Activated T-cell treated with anti-CD3 and anti-CD28 coated beads for 24 hours (primary cell): ENCODE data around the gene MORN1.

ENCODE experiments used
- DNase-seq: peaks from one replicate; pipeline ENCODE4 v3.0.0-alpha.2; 2020; ENCODE audit warnings: low read depth

MORN1 gene

DNA sequence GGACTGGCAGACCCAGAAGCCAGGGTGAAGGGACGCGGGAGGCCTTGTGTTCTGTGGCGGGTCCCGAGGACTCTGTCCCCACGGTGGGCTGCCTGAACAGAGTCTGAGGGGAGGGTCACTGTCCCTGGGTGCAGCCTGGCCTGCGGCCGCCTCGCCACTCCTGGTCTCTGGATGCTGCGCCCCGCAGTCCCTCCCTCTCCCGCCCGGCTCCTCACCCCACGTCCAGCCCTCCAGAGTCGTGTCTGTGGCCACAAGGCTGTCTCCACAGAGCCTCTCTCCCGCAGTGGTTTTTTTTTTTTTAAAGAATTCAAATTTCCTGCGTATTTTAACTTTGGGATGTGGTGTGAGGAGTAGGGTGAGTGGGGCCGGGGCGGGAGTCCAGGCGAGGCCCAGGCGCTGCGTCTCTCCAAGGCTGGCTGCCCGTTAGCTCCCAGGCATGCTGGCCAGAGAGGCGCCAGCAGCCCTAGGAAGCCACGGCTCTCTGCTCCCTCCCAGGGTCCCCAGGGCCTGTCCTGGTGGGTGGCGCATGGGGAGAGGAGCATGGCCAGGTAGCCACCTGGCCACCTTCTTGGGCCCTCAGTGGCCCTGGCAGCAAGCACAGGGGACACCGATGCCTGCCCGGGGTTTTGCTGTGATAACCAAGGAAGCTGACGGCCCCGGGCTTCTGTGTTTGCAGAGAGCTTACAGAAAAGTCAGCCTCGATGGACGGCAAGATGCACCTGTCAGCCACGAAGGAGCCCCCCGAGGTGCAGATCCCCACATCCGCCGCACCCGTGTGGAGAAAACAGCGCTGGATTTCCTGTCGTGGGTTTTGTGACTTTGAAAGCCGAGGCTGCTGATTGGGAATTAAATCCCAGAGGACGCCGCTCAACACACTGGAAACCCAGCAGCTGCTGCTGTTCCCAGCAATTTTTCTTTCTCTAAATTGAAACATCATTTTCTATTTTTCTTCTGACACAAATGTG is 72.8 kb downstream of the MORN1 start:
- no peak for DNase-seq

- DNase-seq, result no peak
These were observed 73.9 kb downstream of the MORN1 start for GRCh38 chr1:2317230-2318065.

DNA sequence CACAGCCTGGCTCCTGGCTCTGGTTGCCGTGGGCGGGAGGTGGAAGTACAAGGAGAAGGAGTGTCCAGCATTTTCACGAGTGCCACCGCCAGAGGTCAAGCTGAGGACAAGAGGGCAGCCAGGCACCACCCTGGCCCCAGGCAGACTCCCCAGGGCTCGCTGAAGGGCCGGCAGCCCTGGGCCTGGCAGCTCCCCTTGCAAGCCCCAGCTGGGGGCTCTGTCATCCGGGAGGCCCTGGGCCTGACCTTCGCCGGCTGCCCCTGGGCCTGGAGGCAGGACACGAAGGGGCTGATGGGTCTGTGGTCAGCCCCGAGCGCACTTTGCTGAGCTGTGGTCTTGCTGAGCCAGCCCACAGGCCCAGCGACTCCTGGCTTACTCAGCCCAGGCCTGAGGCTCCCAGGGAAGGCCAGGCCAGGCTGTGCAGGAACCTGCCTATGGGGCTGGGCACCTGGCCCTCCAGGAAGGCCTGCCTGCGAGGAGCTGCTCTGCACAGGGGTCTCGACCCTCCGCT is 74.8 kb downstream of the MORN1 start:
- DNase-seq, result no peak

- DNase-seq, result no peak
These were observed 75.5 kb downstream of the MORN1 start for GRCh38 chr1:2315674-2316450.

DNA sequence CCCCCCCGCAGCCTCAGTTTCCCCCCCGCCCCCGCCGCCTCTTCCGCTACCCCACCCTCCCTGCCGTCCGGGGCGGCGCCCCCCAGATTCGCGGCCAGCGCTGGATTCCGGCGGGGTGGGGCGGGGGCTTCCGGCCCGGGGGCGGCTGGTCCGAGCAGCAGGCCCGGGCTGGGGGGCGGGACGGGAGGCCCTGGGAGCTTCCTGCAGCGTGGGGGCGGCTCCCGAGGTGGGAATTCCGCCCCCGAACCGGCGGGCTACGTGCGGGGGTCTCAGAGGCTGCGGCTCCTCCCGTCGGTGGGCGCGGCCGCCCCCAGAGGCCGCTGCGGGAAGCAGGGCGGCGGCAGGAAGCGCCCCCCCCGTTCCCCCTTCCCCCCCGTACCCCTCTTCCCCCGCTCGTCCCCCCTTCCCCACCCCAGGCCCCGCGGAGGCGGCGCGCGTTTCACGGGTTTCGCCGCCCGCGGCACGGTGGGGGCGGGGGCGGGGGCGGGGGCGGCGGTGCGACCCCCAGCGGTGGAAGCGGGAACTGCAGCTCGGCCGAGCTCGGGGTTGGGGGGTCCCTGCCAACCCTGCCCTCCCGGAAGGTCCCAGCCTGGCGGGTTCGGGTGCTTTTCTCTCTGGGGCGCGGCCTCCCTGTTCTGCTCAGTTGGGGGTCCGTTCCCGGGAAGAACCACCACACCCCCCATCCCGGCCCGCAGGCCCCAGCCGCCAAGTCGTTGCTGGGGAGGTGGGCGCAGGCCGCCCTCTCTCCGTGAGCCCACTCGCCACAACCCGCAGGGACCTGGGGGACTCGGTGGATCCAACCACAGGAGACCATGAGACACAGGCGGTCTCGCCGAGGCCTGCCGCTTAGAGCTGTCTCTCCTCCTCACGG is 76.3 kb downstream of the MORN1 start:
- peak; percentile 32 for DNase-seq

- DNase-seq, result no peak
These were observed 77.0 kb downstream of the MORN1 start for GRCh38 chr1:2314273-2314802.

- DNase-seq, result no peak
These were observed 77.6 kb downstream of the MORN1 start for GRCh38 chr1:2313651-2314261.

GRCh38 chr1:2312515-2313301 is 78.6 kb downstream of the MORN1 start:
- DNase-seq, result no peak

DNA sequence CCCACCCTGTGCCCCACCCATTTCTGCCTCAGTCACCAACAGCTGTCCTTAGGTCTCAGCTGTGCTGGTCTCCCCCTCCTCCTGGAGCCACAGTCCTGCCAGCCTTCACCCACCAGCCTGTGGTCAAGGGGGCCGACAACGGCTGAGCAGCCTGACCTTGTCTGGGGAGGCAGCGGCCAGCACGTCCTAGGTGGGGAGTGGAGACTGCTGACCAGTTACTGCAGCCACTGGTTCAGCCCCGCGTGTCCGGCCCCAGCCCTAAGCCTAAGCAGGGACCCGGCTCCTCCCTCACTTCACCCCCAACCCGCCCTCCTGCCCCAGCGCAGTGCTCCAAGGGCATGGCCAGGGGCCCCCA is 79.2 kb downstream of the MORN1 start:
- DNase-seq, result no peak

DNA sequence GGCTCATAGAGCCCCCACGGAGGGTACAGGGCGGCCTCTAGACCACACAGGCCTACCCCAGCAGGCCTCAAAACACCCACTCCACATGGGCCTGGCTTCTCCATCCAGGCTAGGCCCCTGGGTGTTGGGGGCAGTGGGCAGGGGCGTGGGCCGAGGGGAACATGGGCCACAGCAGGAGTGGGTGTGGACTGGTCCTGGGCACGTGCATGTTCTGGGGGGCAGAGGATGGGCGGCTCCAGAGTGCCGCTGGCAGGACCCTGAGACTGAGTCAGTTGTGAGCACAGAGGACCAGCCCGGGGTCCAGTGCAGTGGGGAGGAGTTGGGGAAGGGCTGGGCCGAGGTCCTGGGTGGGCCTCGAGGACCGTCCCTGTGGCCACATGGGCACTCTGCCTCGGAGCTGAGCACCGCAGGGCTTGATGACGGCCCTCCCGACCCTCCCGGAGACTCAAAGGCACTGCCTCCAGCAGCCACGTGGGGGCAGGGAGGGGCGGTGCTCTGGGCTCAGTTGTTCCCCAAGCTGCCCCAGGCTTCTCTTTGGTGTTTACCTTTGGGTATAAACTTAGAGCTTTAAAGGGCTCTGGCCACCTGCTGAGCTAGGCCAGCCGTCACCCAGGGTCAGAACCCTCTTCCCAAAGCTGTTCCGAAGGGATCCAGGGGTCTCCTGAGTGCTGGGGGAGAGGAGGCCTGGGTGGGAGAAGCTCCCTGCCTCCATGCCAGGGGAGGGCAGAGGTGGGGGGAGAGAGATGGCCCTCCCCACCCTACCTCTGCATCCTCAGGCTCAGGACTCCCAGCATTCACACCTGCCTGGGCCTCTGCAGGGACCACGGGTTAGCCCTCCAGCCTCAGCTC is 79.9 kb downstream of the MORN1 start:
- DNase-seq, result peak; percentile 36

GRCh38 chr1:2310332-2311183 is 80.8 kb downstream of the MORN1 start:
- no peak for DNase-seq

- DNase-seq, result no peak
These were observed 82.5 kb downstream of the MORN1 start for GRCh38 chr1:2308844-2309243.

DNA sequence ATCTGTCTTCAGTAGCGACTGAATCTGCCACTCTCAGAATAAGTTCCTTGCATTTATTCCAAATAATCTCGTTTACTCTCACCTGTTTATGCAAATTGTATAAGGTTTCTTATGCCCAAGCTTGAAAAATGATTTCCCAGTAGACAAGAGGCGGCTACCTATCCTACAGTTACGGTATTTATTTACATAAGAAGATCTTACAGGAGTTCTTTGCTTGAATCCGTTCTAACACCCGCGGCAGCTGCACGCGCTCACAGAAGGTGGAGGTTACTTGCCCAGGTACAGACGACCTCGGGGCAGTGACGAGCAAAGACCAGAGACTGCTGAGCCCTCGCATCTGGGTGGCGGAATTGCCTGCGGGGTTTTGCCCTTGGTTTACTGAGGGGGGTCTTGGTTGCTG is 83.4 kb downstream of the MORN1 start:
- DNase-seq, result no peak

DNA sequence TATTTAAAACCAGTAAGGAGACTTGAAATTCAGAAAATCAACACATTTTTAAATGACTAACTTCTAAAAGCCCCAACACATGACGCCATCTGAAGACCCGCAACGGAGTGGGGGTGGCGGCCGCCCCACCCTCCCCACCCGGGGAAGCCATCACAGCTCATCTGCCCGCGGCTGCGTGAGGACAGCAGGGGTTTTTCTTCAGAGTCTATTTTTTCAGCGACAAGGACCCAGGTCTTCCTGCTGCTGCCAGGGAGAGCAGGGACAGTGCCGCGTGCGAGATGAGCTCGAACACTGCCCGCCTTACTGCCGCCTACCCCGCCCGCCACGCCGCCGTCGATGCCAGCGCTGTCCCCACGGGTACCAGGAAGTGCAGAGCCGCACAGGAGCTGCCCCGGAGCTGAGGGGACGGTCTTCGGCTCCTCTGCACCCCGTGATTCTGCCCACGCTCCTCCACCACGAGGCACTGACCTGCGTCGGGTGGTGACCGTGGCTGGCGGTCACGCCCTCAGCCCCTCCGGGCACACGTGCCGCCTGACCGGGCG is 84.2 kb downstream of the MORN1 start:
- no peak for DNase-seq

DNA sequence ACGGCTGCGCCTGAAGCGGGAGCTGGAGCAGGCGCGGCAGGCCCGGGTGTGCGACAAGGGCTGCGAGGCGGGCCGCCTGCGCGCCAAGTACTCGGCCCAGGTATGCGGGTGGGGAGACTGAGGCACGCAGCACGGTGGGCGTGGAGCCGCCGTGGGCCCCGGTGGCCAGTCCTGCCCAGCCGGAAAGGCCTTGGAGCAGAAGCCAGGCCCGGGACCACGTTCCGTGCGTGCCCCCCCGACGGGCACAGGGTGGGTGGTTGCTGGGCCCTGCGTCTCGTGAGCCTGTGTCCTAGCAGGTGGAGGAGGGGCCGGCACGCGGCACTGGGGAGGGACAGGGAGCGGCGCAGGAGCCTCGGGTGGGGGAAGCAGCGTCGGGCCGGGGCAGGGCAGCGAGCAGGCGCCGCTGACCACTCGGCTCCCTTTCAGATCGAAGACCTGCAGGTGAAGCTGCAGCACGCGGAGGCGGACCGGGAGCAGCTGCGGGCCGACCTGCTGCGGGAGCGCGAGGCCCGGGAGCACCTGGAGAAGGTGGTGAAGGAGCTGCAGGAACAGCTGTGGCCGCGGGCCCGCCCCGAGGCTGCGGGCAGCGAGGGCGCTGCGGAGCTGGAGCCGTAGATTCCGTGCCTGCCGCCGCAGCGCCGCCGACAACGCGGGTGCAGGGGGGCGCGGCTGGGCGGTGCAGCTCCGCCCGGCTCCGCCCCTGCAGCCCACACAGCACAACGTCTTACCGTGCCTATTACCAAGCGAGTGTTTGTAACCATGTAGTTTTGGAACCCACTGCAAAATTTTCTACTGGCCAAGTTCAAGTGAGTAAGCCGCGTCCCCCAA is 85.0 kb downstream of the MORN1 start:
- no peak for DNase-seq

- DNase-seq, result no peak
These were observed 86.3 kb downstream of the MORN1 start for GRCh38 chr1:2304921-2305681.
